GM12865 (cell line): Measurements from ENCODE around the gene SEC61A2.

ENCODE experiments used
- DNase-seq: peaks from one replicate; pipeline ENCODE4 v3.0.0; 2010; ENCODE audit warnings: low read depth
- H3K4me3 ChIP-seq: 2 replicates; pipeline ENCODE4 v1.5.1; 2011; ENCODE audit warnings: mild to moderate bottlenecking, low read depth, low read length, control low read depth
- TF ChIP-seq, protein P1 (sequence below): IDR thresholded peaks from 2 replicates; pipeline ENCODE4 v1.5.1; 2011; ENCODE audit warnings: low read length, control low read depth, low read depth, inconsistent platforms; ENCODE audit not compliant: insufficient read depth; ENCODE audit errors: missing control alignments

Gene SEC61A2

DNA sequence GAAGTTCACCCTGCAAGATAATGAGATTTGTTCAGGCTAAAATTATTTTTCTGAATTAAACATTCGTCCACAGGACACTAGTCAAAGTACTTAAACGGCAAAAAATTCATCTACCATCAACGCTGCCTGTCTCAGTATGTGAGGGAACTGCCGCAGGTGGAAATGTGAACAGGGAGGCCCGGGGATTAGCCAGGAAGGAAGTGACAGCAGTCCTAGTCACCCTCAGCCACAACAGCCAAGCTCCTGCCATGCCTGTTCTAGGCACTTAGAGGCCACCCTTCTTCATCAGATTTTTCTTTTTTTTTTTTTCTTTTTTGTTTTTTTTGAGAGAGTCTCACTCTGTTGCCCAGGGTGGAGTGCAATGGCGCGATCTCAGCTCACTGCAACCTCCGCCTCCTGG is 56.8 kb downstream of the SEC61A2 start:
- DNase-seq, result no peak
- TF ChIP-seq, protein P1, sequence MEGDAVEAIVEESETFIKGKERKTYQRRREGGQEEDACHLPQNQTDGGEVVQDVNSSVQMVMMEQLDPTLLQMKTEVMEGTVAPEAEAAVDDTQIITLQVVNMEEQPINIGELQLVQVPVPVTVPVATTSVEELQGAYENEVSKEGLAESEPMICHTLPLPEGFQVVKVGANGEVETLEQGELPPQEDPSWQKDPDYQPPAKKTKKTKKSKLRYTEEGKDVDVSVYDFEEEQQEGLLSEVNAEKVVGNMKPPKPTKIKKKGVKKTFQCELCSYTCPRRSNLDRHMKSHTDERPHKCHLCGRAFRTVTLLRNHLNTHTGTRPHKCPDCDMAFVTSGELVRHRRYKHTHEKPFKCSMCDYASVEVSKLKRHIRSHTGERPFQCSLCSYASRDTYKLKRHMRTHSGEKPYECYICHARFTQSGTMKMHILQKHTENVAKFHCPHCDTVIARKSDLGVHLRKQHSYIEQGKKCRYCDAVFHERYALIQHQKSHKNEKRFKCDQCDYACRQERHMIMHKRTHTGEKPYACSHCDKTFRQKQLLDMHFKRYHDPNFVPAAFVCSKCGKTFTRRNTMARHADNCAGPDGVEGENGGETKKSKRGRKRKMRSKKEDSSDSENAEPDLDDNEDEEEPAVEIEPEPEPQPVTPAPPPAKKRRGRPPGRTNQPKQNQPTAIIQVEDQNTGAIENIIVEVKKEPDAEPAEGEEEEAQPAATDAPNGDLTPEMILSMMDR, result no peak

GRCh38 chr10:12187321-12187905 is 57.9 kb downstream of the SEC61A2 start:
- H3K4me3 ChIP-seq, result no peak overlapping the region
- DNase-seq, result no peak
- TF ChIP-seq, protein P1, result no peak

More for the DNA sequence above, 56.8 kb downstream of the SEC61A2 start:
- H3K4me3 ChIP-seq, result no peak overlapping the region

GRCh38 chr10:12188656-12189055 is 59.2 kb downstream of the SEC61A2 start:
- DNase-seq, result no peak
- H3K4me3 ChIP-seq, result no peak overlapping the region
- TF ChIP-seq, protein P1, result no peak

- no peak for DNase-seq
Observed at GRCh38 chr10:12189426-12189825, 59.9 kb downstream of the SEC61A2 start.

GRCh38 chr10:12191715-12192114 is 62.2 kb downstream of the SEC61A2 start:
- TF ChIP-seq, protein P1, result no peak
- H3K4me3 ChIP-seq, result no peak overlapping the region
- DNase-seq, result no peak

More at GRCh38 chr10:12189426-12189825, 59.9 kb downstream of the SEC61A2 start:
- no peak overlapping the region for H3K4me3 ChIP-seq
- TF ChIP-seq, protein P1, result no peak

GRCh38 chr10:12193193-12193592 is 63.7 kb downstream of the SEC61A2 start:
- no peak for DNase-seq
- H3K4me3 ChIP-seq, result no peak overlapping the region
- TF ChIP-seq, protein P1, result no peak

DNA sequence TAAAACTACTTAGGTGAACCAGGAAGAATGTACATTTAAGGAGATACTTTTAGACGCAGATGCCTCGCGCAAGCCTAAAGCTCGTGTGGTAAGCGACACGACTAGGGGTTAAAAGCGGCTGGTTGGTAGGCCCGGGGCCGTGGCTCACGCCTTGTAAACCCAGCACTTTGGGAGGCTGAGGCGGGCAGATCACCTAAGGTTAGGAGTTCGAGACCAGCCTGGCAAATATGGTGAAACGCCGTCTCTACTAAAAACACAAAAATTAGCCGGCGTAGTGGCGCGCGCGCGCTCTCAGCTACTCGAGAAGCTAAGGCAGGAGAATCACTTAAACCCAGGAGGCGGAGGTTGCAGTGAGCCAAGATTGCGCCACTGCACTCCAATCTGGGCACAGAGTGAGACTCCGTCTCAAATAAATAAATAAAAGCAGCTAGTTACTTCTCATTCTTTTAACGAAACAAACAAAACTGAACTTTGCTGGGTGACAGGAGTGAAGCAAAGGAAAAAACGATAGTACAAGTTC is 65.3 kb downstream of the SEC61A2 start:
- TF ChIP-seq, protein P1, result no peak
- peak overlapping the region; percentile 68 for H3K4me3 ChIP-seq
- peak; percentile 34 for DNase-seq
